ENCODE data around the gene NBPF10.
"Not testable (repeated sequence)": the region's sequence is repeated elsewhere in the genome, so short reads cannot be mapped to it uniquely, and the experiment has no call there.

Gene NBPF10

GRCh38 chr1:146144465-146144864, at the start of gene NBPF10:
Gene NBPF10 (minus strand): TSS chr1:146144804. CDS start chr1:146144769, 35 bp downstream.
- DNase-seq (ENCODE audit: low read depth in 2 of 2, low spot score in 1 of 2) = not testable (repeated sequence)

- DNase-seq (ENCODE audit: low read depth in 2 of 2, low spot score in 1 of 2) = not testable (repeated sequence)
Observed at GRCh38 chr1:146174531-146174930, 29.9 kb upstream of the NBPF10 start.

- not testable (repeated sequence) for DNase-seq (ENCODE audit: low read depth in 2 of 2, low spot score in 1 of 2)
Observed at GRCh38 chr1:146167740-146168139, 23.1 kb upstream of the NBPF10 start.

DNA sequence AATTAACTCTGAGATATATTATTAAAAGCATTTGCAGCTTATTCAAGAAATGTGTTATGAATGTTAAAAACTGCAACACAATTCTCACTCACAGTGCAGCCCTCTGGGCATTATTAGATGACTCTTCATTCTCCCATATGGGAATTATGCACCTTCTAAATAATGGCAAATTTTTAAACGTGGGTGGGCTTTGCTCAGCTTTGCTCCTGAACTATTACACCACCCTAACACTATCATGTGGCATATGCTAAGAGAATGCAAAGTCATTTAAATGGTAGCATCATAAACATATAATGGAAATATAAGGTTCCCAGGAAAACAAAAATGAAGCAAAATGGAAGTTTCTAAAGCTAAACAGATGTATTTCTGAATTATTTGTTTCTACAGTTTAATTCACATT, 22.7 kb upstream of the NBPF10 start:
- DNase-seq (ENCODE audit: low read depth in 2 of 2, low spot score in 1 of 2) = not testable (repeated sequence)
